Measurements from ENCODE around the gene CDCA4.
A peak's percentile ranks its signal among the peaks of the same experiment; 100 is the strongest.

Gene CDCA4

GRCh38 chr14:104984056-104984894 lies 36.6 kb downstream of the CDCA4 start:
- DNase-seq: no peak

- DNase-seq: no peak
Measured at GRCh38 chr14:104983231-104983721, 37.6 kb downstream of the CDCA4 start.

GRCh38 chr14:104982548-104983230 lies 38.2 kb downstream of the CDCA4 start:
- no peak for DNase-seq

GRCh38 chr14:104981699-104982541 lies 39.0 kb downstream of the CDCA4 start:
- no peak for DNase-seq

DNA sequence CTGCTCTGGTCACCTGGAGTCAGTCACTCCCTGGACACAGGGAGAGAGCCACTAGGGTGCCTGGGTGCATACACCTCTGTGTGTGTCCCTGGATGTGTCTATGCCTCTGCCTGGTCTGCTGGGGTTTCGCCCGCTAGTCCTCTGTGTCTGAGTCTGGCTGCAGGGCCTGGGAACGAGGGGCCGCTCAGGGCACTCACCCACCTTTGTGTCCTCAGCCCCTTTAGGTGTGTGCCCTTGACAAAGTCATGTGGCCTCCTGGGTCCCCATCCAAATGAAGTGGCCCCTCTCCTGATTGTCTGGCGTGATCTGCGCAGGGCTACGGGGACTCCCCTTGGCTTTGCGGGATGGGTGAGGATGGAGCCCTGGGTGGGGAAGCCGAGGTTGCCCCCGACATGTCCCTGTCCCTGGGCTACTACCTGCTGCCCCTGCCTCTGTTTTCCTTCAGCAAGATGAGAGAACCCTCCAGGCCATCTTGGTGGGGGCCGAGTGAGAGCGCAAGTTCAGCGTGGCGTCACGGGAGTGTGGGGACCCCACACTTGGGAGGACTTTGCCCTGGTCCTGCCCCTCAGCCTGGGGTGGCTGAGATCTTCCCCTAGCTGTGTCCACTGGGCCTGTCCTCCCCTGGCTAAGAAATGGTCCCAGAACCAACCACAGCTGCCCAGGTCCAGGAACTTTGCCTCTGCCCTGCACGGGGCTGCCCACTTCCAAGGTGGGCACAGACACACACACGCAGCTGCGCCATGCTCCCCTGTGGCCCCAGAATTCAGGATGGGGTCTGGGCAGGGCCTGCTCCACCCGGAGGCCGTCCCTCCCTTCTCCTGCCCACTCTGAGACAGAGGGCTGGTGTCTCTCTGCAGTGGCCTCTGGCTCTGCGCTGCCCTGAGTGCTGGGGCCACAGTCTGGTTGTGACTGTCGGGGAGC lies 40.0 kb downstream of the CDCA4 start:
- no peak for DNase-seq

GRCh38 chr14:104979758-104980610 lies 40.9 kb downstream of the CDCA4 start:
- DNase-seq: no peak

DNA sequence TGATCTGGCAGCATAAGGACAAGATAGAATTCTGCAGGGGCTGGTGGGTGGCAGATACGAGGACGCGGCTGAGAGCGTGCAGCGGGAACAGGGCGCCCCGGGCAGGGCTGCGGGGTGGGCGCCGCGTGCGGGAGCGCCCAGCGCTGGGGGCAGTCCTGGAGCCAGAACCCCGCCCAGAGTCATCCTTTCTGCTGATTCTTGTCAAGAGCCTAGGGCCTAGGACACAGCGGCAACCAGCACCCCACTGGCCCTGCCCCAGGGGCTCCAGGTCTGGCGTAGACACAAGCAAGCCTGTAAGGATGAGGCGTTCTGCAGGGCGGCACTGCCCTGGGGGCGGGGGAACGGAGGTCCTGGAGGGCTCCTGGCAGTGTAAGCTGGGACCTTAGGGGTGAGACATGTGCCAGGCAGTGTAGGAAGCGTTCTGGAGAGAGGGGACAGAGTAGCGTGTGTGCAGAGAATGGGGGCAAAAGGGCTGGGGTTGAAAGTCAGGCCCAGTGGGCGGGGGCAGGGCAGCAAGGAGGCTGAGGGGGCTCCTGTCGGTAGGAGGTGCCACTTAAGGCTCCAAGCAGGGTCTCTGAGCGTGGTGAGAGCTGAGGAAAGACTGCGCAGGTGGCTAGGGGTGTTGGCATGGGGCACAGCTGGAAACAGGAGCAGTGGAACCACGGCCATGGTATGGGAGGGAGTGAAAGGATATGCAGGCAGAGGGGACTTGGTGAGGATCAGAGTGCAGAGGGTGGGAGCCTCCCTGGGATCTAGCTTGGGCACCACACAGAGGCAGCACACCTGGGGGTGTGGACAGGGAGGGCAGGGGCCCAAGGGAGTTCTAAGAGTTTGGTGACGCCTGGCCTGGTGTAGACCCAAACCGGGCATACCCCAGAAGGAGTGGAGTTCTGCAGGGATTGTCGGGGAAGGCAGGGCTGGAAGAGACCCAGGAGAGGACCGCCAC lies 41.9 kb downstream of the CDCA4 start:
- no peak for DNase-seq

DNA sequence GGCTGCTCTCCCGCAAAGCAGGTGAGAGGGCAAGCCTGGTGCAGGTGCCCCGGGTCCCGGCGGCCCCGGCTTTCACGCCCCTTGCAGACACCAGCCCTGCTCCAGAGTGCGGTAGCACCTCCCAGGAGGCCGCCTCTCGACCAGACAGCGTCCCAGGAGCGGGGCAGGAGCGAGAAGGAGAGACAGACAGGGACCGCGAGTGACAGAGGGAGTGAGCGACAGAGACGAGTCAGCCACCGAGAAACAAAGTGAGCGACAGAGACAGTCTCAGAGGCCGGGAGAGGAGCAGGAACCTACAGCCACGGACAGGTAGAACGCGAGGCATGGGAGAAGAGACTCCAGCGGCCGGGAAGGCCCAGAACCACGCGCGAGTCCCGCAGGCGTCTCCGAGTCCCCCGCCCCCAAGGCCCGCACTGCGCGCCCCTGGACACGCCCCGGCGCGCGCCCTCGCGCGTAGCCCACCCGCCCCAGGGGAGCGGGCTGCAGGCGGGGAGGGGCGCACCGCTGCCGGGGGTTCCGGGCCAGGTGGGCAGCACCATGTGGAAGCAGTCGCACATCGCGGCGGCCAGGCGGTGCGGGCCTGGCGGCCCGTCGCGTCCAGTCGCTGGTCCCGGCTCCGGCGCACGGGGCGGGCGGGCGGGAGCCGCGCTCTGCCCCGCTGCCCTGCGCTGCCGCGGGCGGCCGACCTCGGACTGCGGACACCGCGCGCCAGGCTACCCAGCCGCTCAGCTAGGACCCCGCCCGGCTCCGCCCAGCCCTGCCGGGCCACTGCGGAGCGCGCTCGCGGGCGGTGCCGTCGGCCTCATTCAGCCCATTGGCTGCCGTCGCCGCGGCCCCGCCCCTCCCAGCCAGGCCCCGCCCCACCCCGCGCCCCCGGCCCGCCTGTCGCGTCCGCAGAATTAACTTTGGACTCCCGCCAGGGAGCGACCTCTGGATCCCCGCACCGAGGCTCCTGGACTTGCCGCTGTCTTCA lies 42.9 kb downstream of the CDCA4 start, which contains the start of gene AHNAK2:
Gene AHNAK2 (minus strand): TSS at position 694 of the 973 bp plus-strand sequence. CDS start 137 bp downstream, at position 557.
- DNase-seq: peak; percentile 82

GRCh38 chr14:104977008-104977680 lies 43.7 kb downstream of the CDCA4 start:
- DNase-seq: no peak

DNA sequence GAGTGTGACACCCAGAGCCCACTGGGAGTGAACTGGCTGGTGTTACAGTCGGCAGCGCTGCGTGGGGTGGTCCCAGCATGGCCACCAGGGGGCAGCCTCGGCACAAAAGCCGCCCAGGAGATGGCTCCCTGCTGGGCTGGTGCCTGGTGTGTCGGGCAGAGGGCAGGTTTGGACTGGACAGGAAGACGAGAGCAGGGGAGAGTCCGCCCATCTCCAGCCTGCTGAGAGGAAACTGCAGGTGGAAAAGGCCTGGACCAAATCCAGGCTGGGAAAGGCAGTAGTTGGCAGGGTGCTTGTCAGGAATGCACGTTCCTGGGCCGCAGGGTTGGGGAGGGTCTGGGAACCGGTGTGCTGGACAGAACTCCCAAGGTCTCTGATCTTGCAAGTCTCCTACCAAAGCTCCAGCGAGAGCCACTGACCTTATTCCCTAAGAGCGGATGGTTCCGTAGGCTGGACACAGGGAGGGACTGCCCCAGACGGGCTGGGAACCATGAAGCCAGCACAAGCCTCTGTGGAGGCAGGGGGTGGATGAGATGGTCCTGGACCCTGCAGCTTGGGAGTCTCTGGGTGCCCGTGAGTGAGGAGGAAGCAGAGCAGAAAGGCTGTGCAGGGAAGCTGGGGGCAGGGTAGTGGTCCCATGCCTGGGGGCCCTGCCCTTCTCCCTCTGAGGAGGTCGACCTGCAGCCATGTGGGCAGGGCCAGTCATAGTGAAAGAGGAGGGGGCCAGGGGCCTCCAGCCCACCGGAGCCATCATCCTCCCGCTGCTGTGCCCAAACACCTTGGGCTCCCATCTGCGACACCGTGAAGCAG lies 44.5 kb downstream of the CDCA4 start:
- peak; percentile 74 for DNase-seq

DNA sequence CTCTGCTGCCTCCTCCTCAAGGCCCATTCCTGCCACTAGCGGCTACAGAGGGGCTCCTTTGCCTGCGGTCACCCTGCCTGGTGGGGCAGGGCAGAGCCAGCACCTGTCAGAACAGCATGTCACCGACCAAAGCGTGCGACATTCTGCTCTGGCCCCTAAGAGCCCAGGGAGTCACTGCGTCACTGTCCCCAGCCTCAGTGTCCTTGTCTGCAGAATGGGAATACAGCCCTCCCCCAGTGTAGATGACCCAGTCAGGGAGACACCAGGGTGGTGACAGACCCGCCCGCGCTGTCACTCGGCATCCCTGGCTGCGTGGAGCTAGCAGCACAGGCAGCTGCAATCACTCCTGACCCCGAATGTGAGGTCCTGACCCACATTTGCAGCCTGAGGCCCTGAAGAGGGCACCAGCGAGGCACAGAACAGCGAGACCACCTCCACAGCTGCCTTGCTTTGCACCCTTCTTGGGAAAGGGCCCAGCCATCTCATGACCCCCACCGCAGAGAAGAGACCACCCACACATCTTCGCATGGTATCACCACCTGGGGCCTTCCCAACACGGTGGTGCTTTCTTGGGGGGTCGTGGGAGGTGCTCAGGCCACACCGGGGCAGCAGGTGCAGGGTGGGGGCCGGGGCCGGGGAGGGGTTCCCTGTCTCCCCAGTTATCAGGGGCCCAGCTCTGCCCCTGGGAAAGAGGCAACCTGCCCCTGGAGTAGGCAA lies 45.2 kb downstream of the CDCA4 start:
- no peak for DNase-seq

- DNase-seq: no peak
Measured at GRCh38 chr14:104974665-104975390, 46.1 kb downstream of the CDCA4 start.

- DNase-seq: no peak
Measured at GRCh38 chr14:104974146-104974541, 46.7 kb downstream of the CDCA4 start.

- no peak for DNase-seq
Measured at GRCh38 chr14:104973385-104974145, 47.3 kb downstream of the CDCA4 start.

GRCh38 chr14:104973135-104973384 lies 47.8 kb downstream of the CDCA4 start:
- DNase-seq: no peak

All from NCI-H510A (cell line).